SK-N-SH (cell line): Measurements from ENCODE around the gene SAMD4A. TPM values are rescaled to one million over a fixed set of nuclear protein-coding genes. Genes with fewer than 3 reads are reported as not detected.

Source experiments
- CTCF ChIA-PET: fragments of 300-600, 350-600 bp; formaldehyde crosslinking; extraction: SDS; loops from one replicate; lab custom pipeline; 2021; lab: Yijun Ruan, JAX
- POLR2A ChIA-PET: fragments of 350-600 bp; sonication (Branson Sonifier 250); formaldehyde crosslinking; extraction: SDS; loops from one replicate; lab custom pipeline; 2020; ENCODE audit warnings: antibody characterized with exemption, inconsistent platforms; lab: Yijun Ruan, JAX
- DNase-seq: peaks from one replicate; pipeline ENCODE4 v3.0.0; 2012
- H2AFZ ChIP-seq: fragments of 200-600 bp; sonication (generic); 2 replicates; pipeline ENCODE4 v1.8.1; 2016; ENCODE audit warnings: antibody characterized with exemption, mild to moderate bottlenecking, low read depth
- H3F3A ChIP-seq: fragments of 200-600 bp; sonication (generic); replicated peaks from 2 replicates; pipeline ENCODE3; 2016; ENCODE audit warnings: antibody characterized with exemption, mild to moderate bottlenecking; ENCODE audit not compliant: insufficient read depth
- H3K27ac ChIP-seq, 2 experiments: fragments of 200-500 bp in 1 of 2; fragments of 200-600 bp in 1 of 2; sonication (Bioruptor generic) in 1 of 2; sonication (generic), shearing (Covaris generic) in 1 of 2; 2 replicates each; pipeline versions ENCODE4 v1.5.1 to v1.6.1; 2014 to 2016; ENCODE audit warnings: low read depth in 2 of 2, inconsistent platforms in 1 of 2, low read length in 1 of 2, mild to moderate bottlenecking in 1 of 2, mixed read lengths in 1 of 2
- H3K27me3 ChIP-seq: fragments of 200-600 bp; sonication (generic), shearing (Covaris generic); 2 replicates; pipeline ENCODE4 v1.6.1; 2016; ENCODE audit warnings: mixed run types; ENCODE audit not compliant: insufficient read depth
- H3K36me3 ChIP-seq, 2 experiments: fragments of 200-500 bp in 1 of 2; fragments of 200-600 bp in 1 of 2; sonication (Bioruptor generic) in 1 of 2; sonication (generic) in 1 of 2; replicated peaks in 1 of 2; 2 replicates each; pipeline versions ENCODE3 to v1.5.1; 2014 to 2016; ENCODE audit warnings: low read length in 1 of 2, mild to moderate bottlenecking in 1 of 2; ENCODE audit not compliant: insufficient read depth in 2 of 2, control insufficient read depth in 1 of 2
- H3K4me1 ChIP-seq, 2 experiments: fragments of 200-500 bp in 1 of 2; fragments of 200-600 bp in 1 of 2; sonication (Bioruptor generic) in 1 of 2; sonication (generic), shearing (Covaris generic) in 1 of 2; 2 replicates each; pipeline versions ENCODE4 v1.5.1 to v1.6.1; 2014 to 2016; ENCODE audit warnings: low read depth in 1 of 2, low read length in 1 of 2, mixed run types in 1 of 2; ENCODE audit not compliant: insufficient read depth in 2 of 2, control insufficient read depth in 1 of 2
- H3K4me2 ChIP-seq: fragments of 200-600 bp; sonication (generic), shearing (Covaris generic); 2 replicates; pipeline ENCODE4 v1.6.1; 2017; ENCODE audit warnings: mixed run types
- H3K4me3 ChIP-seq, 2 experiments: fragments of 200-500 bp in 1 of 2; fragments of 200-600 bp in 1 of 2; sonication (Bioruptor generic) in 1 of 2; sonication (generic), shearing (Covaris generic) in 1 of 2; 2 replicates each; pipeline versions ENCODE4 v1.5.1 to v1.8.1; 2014 to 2016; ENCODE audit warnings: low read depth in 2 of 2, inconsistent platforms in 1 of 2, low read length in 1 of 2, mild to moderate bottlenecking in 1 of 2, mixed read lengths in 1 of 2, moderate library complexity in 1 of 2
- H3K79me2 ChIP-seq: fragments of 200-600 bp; sonication (generic); 2 replicates; pipeline ENCODE4 v1.8.1; 2017; ENCODE audit warnings: mild to moderate bottlenecking; ENCODE audit not compliant: insufficient read depth
- H3K9ac ChIP-seq: fragments of 200-600 bp; sonication (generic); 2 replicates; pipeline ENCODE4 v1.6.1; 2017; ENCODE audit warnings: mixed run types
- H3K9me2 ChIP-seq: fragments of 200-600 bp; sonication (generic); 2 replicates; pipeline ENCODE4 v1.6.1; 2017; ENCODE audit warnings: mixed run types
- H3K9me3 ChIP-seq: fragments of 200-600 bp; sonication (generic); 2 replicates; pipeline ENCODE4 v1.6.1; 2017; ENCODE audit warnings: mixed run types, mild to moderate bottlenecking, moderate library complexity
- H4K20me1 ChIP-seq: fragments of 200-600 bp; sonication (generic); 2 replicates; pipeline ENCODE4 v1.6.1; 2017; ENCODE audit warnings: mild to moderate bottlenecking, mixed run types; ENCODE audit not compliant: insufficient read depth
- ELF1 ChIP-seq: IDR thresholded peaks from 2 replicates; pipeline ENCODE4 v1.4.0; 2012
- EP300 ChIP-seq, 2 experiments: IDR thresholded peaks; 2 replicates each; pipeline versions ENCODE4 v1.4.0 to v1.6.1; 2012; ENCODE audit warnings: borderline replicate concordance in 1 of 2, low read depth in 1 of 2, low read length in 1 of 2
- FOSL2 ChIP-seq: IDR thresholded peaks from 2 replicates; pipeline ENCODE4 v1.4.0; 2012; ENCODE audit warnings: low read depth, mild to moderate bottlenecking, moderate library complexity, borderline replicate concordance
- FOXM1 ChIP-seq: IDR thresholded peaks from 2 replicates; pipeline ENCODE4 v1.4.0; 2012; ENCODE audit warnings: low read depth, mild to moderate bottlenecking
- GABPA ChIP-seq: IDR thresholded peaks from 2 replicates; pipeline ENCODE4 v1.4.0; 2012; ENCODE audit warnings: low read depth, mild to moderate bottlenecking
- GATA2 ChIP-seq: sonication (generic); formaldehyde crosslinking; IDR thresholded peaks from 2 replicates; pipeline ENCODE4 v1.5.0; 2020; ENCODE audit warnings: mild to moderate bottlenecking, missing genetic modification reagents
- JUND ChIP-seq: IDR thresholded peaks from 2 replicates; pipeline ENCODE4 v1.4.0; 2012
- MEF2A ChIP-seq: IDR thresholded peaks from 2 replicates; pipeline ENCODE4 v1.4.0; 2012; ENCODE audit warnings: low read depth, borderline replicate concordance
- NFIC ChIP-seq: IDR thresholded peaks from 2 replicates; pipeline ENCODE4 v1.4.0; 2012; ENCODE audit warnings: borderline replicate concordance
- NRF1 ChIP-seq: IDR thresholded peaks from 2 replicates; pipeline ENCODE4 v1.6.1; 2012; ENCODE audit warnings: low read depth, mild to moderate bottlenecking, low read length
- POLR2AphosphoS5 ChIP-seq: IDR thresholded peaks from 2 replicates; pipeline ENCODE4 v1.6.1; 2012; ENCODE audit warnings: low read depth, low read length
- RAD21 ChIP-seq: IDR thresholded peaks from 2 replicates; pipeline ENCODE4 v1.6.1; 2012; ENCODE audit warnings: mild to moderate bottlenecking, low read length
- RCOR1 ChIP-seq: fragments of 150-350 bp; IDR thresholded peaks from 2 replicates; pipeline ENCODE4 v1.6.1; 2017; ENCODE audit warnings: antibody characterized with exemption, low read length
- SIN3A ChIP-seq: IDR thresholded peaks from 2 replicates; pipeline ENCODE4 v1.6.1; 2012; ENCODE audit warnings: low read depth, mild to moderate bottlenecking, low read length, moderate library complexity, borderline replicate concordance
- SMC3 ChIP-seq: IDR thresholded peaks from 2 replicates; pipeline ENCODE4 v1.6.1; 2012; ENCODE audit warnings: low read depth, low read length, improper control_type of control experiment
- TCF12 ChIP-seq: IDR thresholded peaks from 2 replicates; pipeline ENCODE4 v1.4.0; 2012
- TEAD4 ChIP-seq: IDR thresholded peaks from 2 replicates; pipeline ENCODE4 v1.4.0; 2012; ENCODE audit warnings: mild to moderate bottlenecking, borderline replicate concordance; ENCODE audit not compliant: insufficient read depth
- USF1 ChIP-seq: IDR thresholded peaks from 2 replicates; pipeline ENCODE4 v1.4.0; 2012; ENCODE audit warnings: low read depth, borderline replicate concordance
- WGBS: methylation state at CpG from one replicate; pipeline ENCODE4 v1.1.6; 2017; ENCODE audit warnings: low lambda C conversion rate; 5-methylcytosine and 5-hydroxymethylcytosine counted together
- polyA plus RNA-seq, 3 experiments: library from polyadenylated mRNA; depleted of rRNA; stranded (reverse); fragments of >200 nt; gene quantifications; 2 replicates each; pipeline ENCODE4 v1.2.3, GENCODE V29; 2012
- TF ChIP-seq, protein P1 (sequence below): IDR thresholded peaks from 2 replicates; pipeline ENCODE4; 2012
- TF ChIP-seq, protein P2 (sequence below): fragments of 150-350 bp; IDR thresholded peaks from 2 replicates; pipeline ENCODE4 v1.6.1; 2017; ENCODE audit warnings: antibody characterized with exemption, low read length, low read depth, borderline replicate concordance
- TF ChIP-seq, protein P3 (sequence below): fragments of 150-350 bp; IDR thresholded peaks from 2 replicates; pipeline ENCODE4 v1.6.1; 2016; ENCODE audit warnings: mild to moderate bottlenecking, low read depth, low read length
- TF ChIP-seq, protein P4 (sequence below): IDR thresholded peaks from 2 replicates; pipeline ENCODE4 v1.4.0; 2012; ENCODE audit warnings: low read depth, borderline replicate concordance
- TF ChIP-seq, protein P5 (sequence below): IDR thresholded peaks from 2 replicates; pipeline ENCODE4 v1.6.1; 2012; ENCODE audit warnings: mild to moderate bottlenecking, low read depth, low read length, moderate library complexity

The SAMD4A gene
- polyA plus RNA-seq, 1 of the 3 experiments (the other 2 are of a cell fraction) = 5.0 TPM

- WGBS = 0% methylated on average over 1 of the region's 1 CpG
- Histone ChIP-seq H3K4me1 (peaks cover 13 to 38% of the 10 kb centered on the region in 2 experiments; a peak in 3 of 4 replicates), H4K20me1 (no peaks in the 10 kb centered on the region; the same call in 1 of the 2 replicates), H3K36me3 (peaks cover 0 to 3% of the 10 kb centered on the region in 2 experiments), H3K9ac (no peak overlapping the region), H3K4me3 (no peak overlapping the region), H3K27ac (peak overlapping the region in 1 of 2 experiments; percentile 51; a peak in 2 of 4 replicates), H3K4me2 (peak overlapping the region; percentile 42), H3K27me3 (no peaks in the 10 kb centered on the region), H3K9me3 (no peaks in the 10 kb centered on the region), H3K9me2 (no peaks in the 10 kb centered on the region), H3K79me2 (peaks cover 93% of the 10 kb centered on the region), H3F3A (peaks cover 45% of the 10 kb centered on the region), H2AFZ (no peak overlapping the region)
- DNase-seq = no peak
- ChIA-PET POLR2A (no interaction called here), CTCF (interaction anchor here (1.3 kb wide), 1 partner anchor 181 kb away, joined by 3 read pairs; no protein-coding TSS in a partner anchor)
- TF ChIP-seq EP300 (IDR thresholded peaks at IDR 0.05; ENCODE audit: borderline replicate concordance in 1 of 2, low read depth in 1 of 2, low read length in 1 of 2) (no peak), RAD21 (no peak), NFIC (peak; percentile 88), NRF1 (no peak), TCF12 (peak; percentile 10; the same call in 1 of the 2 replicates), MEF2A (no peak), JUND (peak; percentile 54; the same call in 1 of the 2 replicates), POLR2AphosphoS5 (no peak), FOXM1 (no peak), GABPA (no peak), RCOR1 (no peak), SIN3A (no peak), ELF1 (no peak), FOSL2 (peak; percentile 70), TEAD4 (no peak), SMC3 (no peak), GATA2 (CRISPR knock-in tag) (no peak), USF1 (no peak)
- TF ChIP-seq, protein P1, sequence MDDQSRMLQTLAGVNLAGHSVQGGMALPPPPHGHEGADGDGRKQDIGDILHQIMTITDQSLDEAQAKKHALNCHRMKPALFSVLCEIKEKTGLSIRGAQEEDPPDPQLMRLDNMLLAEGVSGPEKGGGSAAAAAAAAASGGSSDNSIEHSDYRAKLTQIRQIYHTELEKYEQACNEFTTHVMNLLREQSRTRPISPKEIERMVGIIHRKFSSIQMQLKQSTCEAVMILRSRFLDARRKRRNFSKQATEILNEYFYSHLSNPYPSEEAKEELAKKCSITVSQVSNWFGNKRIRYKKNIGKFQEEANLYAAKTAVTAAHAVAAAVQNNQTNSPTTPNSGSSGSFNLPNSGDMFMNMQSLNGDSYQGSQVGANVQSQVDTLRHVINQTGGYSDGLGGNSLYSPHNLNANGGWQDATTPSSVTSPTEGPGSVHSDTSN = no peak
- TF ChIP-seq, protein P2, sequence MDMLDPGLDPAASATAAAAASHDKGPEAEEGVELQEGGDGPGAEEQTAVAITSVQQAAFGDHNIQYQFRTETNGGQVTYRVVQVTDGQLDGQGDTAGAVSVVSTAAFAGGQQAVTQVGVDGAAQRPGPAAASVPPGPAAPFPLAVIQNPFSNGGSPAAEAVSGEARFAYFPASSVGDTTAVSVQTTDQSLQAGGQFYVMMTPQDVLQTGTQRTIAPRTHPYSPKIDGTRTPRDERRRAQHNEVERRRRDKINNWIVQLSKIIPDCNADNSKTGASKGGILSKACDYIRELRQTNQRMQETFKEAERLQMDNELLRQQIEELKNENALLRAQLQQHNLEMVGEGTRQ = no peak
- TF ChIP-seq, protein P3, sequence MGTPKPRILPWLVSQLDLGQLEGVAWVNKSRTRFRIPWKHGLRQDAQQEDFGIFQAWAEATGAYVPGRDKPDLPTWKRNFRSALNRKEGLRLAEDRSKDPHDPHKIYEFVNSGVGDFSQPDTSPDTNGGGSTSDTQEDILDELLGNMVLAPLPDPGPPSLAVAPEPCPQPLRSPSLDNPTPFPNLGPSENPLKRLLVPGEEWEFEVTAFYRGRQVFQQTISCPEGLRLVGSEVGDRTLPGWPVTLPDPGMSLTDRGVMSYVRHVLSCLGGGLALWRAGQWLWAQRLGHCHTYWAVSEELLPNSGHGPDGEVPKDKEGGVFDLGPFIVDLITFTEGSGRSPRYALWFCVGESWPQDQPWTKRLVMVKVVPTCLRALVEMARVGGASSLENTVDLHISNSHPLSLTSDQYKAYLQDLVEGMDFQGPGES = no peak
- TF ChIP-seq, protein P4, sequence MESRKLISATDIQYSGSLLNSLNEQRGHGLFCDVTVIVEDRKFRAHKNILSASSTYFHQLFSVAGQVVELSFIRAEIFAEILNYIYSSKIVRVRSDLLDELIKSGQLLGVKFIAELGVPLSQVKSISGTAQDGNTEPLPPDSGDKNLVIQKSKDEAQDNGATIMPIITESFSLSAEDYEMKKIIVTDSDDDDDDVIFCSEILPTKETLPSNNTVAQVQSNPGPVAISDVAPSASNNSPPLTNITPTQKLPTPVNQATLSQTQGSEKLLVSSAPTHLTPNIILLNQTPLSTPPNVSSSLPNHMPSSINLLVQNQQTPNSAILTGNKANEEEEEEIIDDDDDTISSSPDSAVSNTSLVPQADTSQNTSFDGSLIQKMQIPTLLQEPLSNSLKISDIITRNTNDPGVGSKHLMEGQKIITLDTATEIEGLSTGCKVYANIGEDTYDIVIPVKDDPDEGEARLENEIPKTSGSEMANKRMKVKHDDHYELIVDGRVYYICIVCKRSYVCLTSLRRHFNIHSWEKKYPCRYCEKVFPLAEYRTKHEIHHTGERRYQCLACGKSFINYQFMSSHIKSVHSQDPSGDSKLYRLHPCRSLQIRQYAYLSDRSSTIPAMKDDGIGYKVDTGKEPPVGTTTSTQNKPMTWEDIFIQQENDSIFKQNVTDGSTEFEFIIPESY = no peak
- TF ChIP-seq, protein P5, sequence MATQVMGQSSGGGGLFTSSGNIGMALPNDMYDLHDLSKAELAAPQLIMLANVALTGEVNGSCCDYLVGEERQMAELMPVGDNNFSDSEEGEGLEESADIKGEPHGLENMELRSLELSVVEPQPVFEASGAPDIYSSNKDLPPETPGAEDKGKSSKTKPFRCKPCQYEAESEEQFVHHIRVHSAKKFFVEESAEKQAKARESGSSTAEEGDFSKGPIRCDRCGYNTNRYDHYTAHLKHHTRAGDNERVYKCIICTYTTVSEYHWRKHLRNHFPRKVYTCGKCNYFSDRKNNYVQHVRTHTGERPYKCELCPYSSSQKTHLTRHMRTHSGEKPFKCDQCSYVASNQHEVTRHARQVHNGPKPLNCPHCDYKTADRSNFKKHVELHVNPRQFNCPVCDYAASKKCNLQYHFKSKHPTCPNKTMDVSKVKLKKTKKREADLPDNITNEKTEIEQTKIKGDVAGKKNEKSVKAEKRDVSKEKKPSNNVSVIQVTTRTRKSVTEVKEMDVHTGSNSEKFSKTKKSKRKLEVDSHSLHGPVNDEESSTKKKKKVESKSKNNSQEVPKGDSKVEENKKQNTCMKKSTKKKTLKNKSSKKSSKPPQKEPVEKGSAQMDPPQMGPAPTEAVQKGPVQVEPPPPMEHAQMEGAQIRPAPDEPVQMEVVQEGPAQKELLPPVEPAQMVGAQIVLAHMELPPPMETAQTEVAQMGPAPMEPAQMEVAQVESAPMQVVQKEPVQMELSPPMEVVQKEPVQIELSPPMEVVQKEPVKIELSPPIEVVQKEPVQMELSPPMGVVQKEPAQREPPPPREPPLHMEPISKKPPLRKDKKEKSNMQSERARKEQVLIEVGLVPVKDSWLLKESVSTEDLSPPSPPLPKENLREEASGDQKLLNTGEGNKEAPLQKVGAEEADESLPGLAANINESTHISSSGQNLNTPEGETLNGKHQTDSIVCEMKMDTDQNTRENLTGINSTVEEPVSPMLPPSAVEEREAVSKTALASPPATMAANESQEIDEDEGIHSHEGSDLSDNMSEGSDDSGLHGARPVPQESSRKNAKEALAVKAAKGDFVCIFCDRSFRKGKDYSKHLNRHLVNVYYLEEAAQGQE = no peak
- TF ChIP-seq, all 33 proteins: peak for 4
These were observed 36.4 kb downstream of the SAMD4A start for GRCh38 chr14:54603362-54603761.
